Body of pancreas (tissue), 4 donors: ENCODE results near the gene SRSF9.

ENCODE experiments used
- CTCF ChIP-seq, 7 experiments: fragments of 450-650 bp in 4 of 7; fragments of 200-600 bp in 3 of 7; sonication (generic) in 3 of 7; IDR thresholded peaks; one replicate each; pipeline ENCODE4 v1.5.1; 2016 to 2019; ENCODE audit warnings: antibody characterized with exemption in 7 of 7
- POLR2A ChIP-seq, 3 donors: fragments of 450-650 bp; IDR thresholded peaks; one replicate each; pipeline ENCODE4 v1.6.1; 2016; ENCODE audit warnings: antibody characterized with exemption in 3 of 3, mild to moderate bottlenecking in 2 of 3

- TF ChIP-seq CTCF (IDR thresholded peaks at IDR 0.05) (peak in 6 of 7 experiments; percentile 23 to 52 (median 38)), POLR2A (IDR thresholded peaks at IDR 0.05) (no peak)
Observed at GRCh38 chr12:120453977-120454376, 15.6 kb downstream of the SRSF9 start.
